PC-9 (cell line): ENCODE measurements around the gene CACNA1G. TPM values are rescaled to one million over a fixed set of nuclear protein-coding genes. Genes with fewer than 3 reads are reported as not detected.

Source experiments
- BruUV-seq: library from RNA; stranded (reverse); fragments of 400-500 nt; replicated peaks from 2 replicates; lab custom pipeline; 2021; lab: Mats Ljungman, UMichigan
- CTCF ChIA-PET: fragments of 300-600 bp; sonication (Branson Sonifier 250); formaldehyde crosslinking; loops from one replicate; lab custom pipeline; 2022; ENCODE audit warnings: antibody characterized with exemption; lab: Charles Lee
- POLR2A ChIA-PET: fragments of 300-600 bp; sonication (Branson Sonifier 250); formaldehyde crosslinking; loops from one replicate; lab custom pipeline; 2022; ENCODE audit warnings: antibody characterized with exemption; ENCODE audit not compliant: unreplicated experiment; lab: Charles Lee
- DNase-seq, 2 experiments: peaks; one replicate each; pipeline versions ENCODE4 v3.0.0 to v3.0.0-alpha.2; 2015 to 2022; ENCODE audit warnings: mixed read lengths in 1 of 2
- H2AFZ ChIP-seq: fragments of 200-600 bp; sonication (generic); 2 replicates; pipeline ENCODE4 v1.8.1; 2017; ENCODE audit warnings: antibody characterized with exemption
- H3F3A ChIP-seq: fragments of 200-600 bp; sonication (generic); 2 replicates; pipeline ENCODE4 v1.8.1; 2017; ENCODE audit warnings: antibody characterized with exemption, mild to moderate bottlenecking, low read depth; ENCODE audit not compliant: insufficient read depth
- H3K27ac ChIP-seq: fragments of 200-600 bp; sonication (generic); 2 replicates; pipeline ENCODE4 v1.6.1; 2016; ENCODE audit warnings: mixed run types
- H3K27me3 ChIP-seq: fragments of 200-600 bp; sonication (generic); 2 replicates; pipeline ENCODE4 v1.6.1; 2016; ENCODE audit warnings: low read depth, mixed run types; ENCODE audit not compliant: insufficient read depth
- H3K36me3 ChIP-seq: fragments of 200-600 bp; sonication (generic); 2 replicates; pipeline ENCODE4 v1.6.1; 2016; ENCODE audit warnings: low read depth, mixed run types
- H3K4me1 ChIP-seq: fragments of 200-600 bp; sonication (generic); replicated peaks from 2 replicates; pipeline ENCODE4 v1.6.1; 2016; ENCODE audit warnings: mixed run types; ENCODE audit not compliant: insufficient read depth
- H3K4me2 ChIP-seq: fragments of 200-600 bp; sonication (generic); 2 replicates; pipeline ENCODE4 v1.6.1; 2017; ENCODE audit warnings: mixed run types
- H3K4me3 ChIP-seq: fragments of 200-600 bp; sonication (generic); 2 replicates; pipeline ENCODE4 v1.6.1; 2016; ENCODE audit warnings: mixed run types
- H3K79me2 ChIP-seq: fragments of 200-600 bp; sonication (generic); 2 replicates; pipeline ENCODE4 v1.6.1; 2017; ENCODE audit warnings: low read depth, mixed run types
- H3K9me2 ChIP-seq: fragments of 200-600 bp; sonication (generic); 2 replicates; pipeline ENCODE4 v1.8.1; 2017; ENCODE audit warnings: mild to moderate bottlenecking; ENCODE audit not compliant: insufficient read depth
- H3K9me3 ChIP-seq: fragments of 200-600 bp; sonication (generic); 2 replicates; pipeline ENCODE4 v1.8.1; 2016; ENCODE audit warnings: low read depth; ENCODE audit not compliant: insufficient read depth
- H4K20me1 ChIP-seq: fragments of 200-600 bp; sonication (generic); 2 replicates; pipeline ENCODE4 v1.8.1; 2017; ENCODE audit not compliant: insufficient read depth
- CTCF ChIP-seq: fragments of 200-600 bp; sonication (generic); conservative IDR thresholded peaks from 2 replicates; pipeline ENCODE4 v1.6.1; 2017; ENCODE audit warnings: mixed run types, antibody characterized with exemption, mild to moderate bottlenecking, moderate library complexity
- EZH2 ChIP-seq: fragments of 200-600 bp; sonication (generic); IDR thresholded peaks from 2 replicates; pipeline ENCODE4 v1.8.0; 2017; ENCODE audit warnings: antibody characterized with exemption, low read depth
- intact Hi-C: fragments of 100-400 bp; cut with micrococcal nuclease; formaldehyde crosslinking; loops from one replicate; pipeline ENCODE4 v1.10.0; 2022; ENCODE audit not compliant: unreplicated experiment
- total RNA-seq: library from RNA; stranded (reverse); gene quantifications from 2 replicates; pipeline ENCODE4 v1.2.3, GENCODE V29; 2021

CACNA1G gene
- total RNA-seq, 1 experiment from 2014 or later: 0.46 TPM

- ChIA-PET POLR2A (no interaction called here), CTCF (no interaction called here)
- Histone ChIP-seq H3K9me2 (no peaks in the 10 kb centered on the region), H3K27me3 (0 out of 2 replicates have a peak, but pooled peaks cover 5% of the 10 kb centered on the region), H3K4me2 (no peak overlapping the region), H3K4me3 (no peak overlapping the region), H3F3A (no peaks in the 10 kb centered on the region), H4K20me1 (no peaks in the 10 kb centered on the region), H2AFZ (no peak overlapping the region), H3K79me2 (no peaks in the 10 kb centered on the region), H3K4me1 (no peaks in the 10 kb centered on the region), H3K27ac (no peak overlapping the region), H3K9me3 (no peaks in the 10 kb centered on the region), H3K36me3 (no peaks in the 10 kb centered on the region)
- intact Hi-C loops: no loop called here
- DNase-seq: no peak
- TF ChIP-seq EZH2: no peak
- no peak for TF ChIP-seq CTCF
- no TSS peak for BruUV-seq
Measured at GRCh38 chr17:50572541-50572940, 12.0 kb downstream of the CACNA1G start.

- CTCF ChIA-PET: interaction anchor here (0.7 kb wide), 1 partner anchor 65 kb away, joined by 3 read pairs; no protein-coding TSS in a partner anchor
- Histone ChIP-seq H3K9me2 (no peaks in the 10 kb centered on the region), H2AFZ (no peak overlapping the region), H3K4me1 (no peaks in the 10 kb centered on the region), H3F3A (no peaks in the 10 kb centered on the region), H3K79me2 (no peaks in the 10 kb centered on the region), H3K4me2 (no peak overlapping the region), H4K20me1 (no peaks in the 10 kb centered on the region), H3K27me3 (peaks cover 15% of the 10 kb centered on the region; the same call in 1 of the 2 replicates), H3K36me3 (no peaks in the 10 kb centered on the region), H3K27ac (no peak overlapping the region), H3K9me3 (no peaks in the 10 kb centered on the region), H3K4me3 (no peak overlapping the region)
- intact Hi-C loops: no loop called here
- no peak for DNase-seq
- POLR2A ChIA-PET: interaction anchor here (0.6 kb wide), 1 partner anchor 11 kb away, joined by 3 read pairs; no protein-coding TSS in a partner anchor
- no TSS peak for BruUV-seq
- no peak for TF ChIP-seq CTCF
Measured at GRCh38 chr17:50573866-50574611, 13.5 kb downstream of the CACNA1G start.

GRCh38 chr17:50575581-50576210 lies 15.2 kb downstream of the CACNA1G start:
- no peak for DNase-seq
- no peak overlapping the region for H3K4me3 ChIP-seq
- TF ChIP-seq EZH2: no peak
- TF ChIP-seq CTCF: no peak
- H4K20me1 ChIP-seq: no peaks in the 10 kb centered on the region
- H3K27ac ChIP-seq: no peak overlapping the region
- intact Hi-C loops: no loop called here
- no peaks in the 10 kb centered on the region for H3K4me1 ChIP-seq
- no peak overlapping the region for H3K4me2 ChIP-seq
- H3K79me2 ChIP-seq: no peaks in the 10 kb centered on the region
- no peaks in the 10 kb centered on the region for H3F3A ChIP-seq
- H2AFZ ChIP-seq: no peak overlapping the region
- H3K27me3 ChIP-seq: peaks cover 21% of the 10 kb centered on the region; the same call in 1 of the 2 replicates
- ChIA-PET POLR2A (no interaction called here), CTCF (interaction anchor here (0.6 kb wide), 1 partner anchor 193 kb away, joined by 3 read pairs; no protein-coding TSS in a partner anchor)
- no TSS peak for BruUV-seq
- H3K9me2 ChIP-seq: no peaks in the 10 kb centered on the region
- no peaks in the 10 kb centered on the region for H3K36me3 ChIP-seq
- no peaks in the 10 kb centered on the region for H3K9me3 ChIP-seq
